ENCODE data around the gene MZT1. TPM values are rescaled to one million over a fixed set of nuclear protein-coding genes. Genes with fewer than 3 reads are reported as not detected.
"Not testable (repeated sequence)": the region's sequence is repeated elsewhere in the genome, so short reads cannot be mapped to it uniquely, and the experiment has no call there.

The MZT1 gene
- 1 to 10 TPM; 3.9 to 7.0 (median 4.1) TPM for polyA plus RNA-seq

DNA sequence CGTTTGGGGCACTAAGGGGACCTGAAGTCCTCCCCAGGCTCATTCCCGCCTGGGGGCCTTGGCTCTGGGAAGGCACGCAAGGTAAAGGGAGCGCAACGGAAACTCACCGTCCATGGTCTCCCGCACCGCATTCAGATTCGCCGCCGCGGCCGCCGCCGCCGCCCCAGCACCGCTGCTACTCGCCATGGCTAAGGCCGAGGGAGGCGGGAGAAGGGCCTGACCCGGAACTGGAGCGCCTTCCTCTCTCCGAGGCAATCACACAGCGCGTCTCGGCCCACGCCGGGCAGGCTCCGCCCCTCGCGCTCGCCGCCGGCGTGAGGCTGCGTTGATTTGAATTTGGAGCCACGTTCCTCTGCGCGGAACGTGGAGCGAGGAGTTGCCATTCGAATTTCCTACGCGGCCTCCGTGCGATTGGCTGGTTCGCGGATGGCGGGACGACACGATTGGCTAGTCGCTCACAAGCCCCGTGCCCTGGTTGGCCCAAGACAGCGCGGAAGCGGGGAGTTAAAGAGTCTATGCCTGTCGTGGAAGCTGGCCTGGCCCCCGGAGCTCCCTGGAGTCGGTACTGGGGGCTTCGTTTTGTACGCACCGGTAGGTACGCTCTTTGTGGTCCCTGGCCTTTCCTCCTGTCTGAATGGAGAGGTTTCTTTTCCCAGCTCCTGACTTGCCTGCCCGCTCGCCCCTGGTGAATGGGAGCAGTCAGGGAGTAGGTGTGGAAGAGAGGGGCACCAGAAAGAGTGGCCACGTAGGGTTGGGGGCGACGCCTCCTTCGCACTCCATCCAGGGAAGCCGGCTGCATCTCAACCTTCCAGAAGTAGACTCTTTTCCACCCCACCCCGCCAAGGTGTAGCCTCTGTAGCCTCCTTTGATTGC, at the start of gene MZT1, which contains the start of gene BORA:
TSS of gene MZT1 (minus strand) at position 213 of the 873 bp plus-strand sequence. CDS start at position 186, 27 bp downstream.
TSS of gene BORA (plus strand) at position 507 of the 873 bp plus-strand sequence. CDS start 1,018 bp downstream, outside the sequence.
- 0 to 1% (median 1%) methylated on average over 68 to 71 of the region's 71 CpGs for WGBS, 3 donors
- no peak within 1 kb of the TSS for H3K27ac ChIP-seq (ENCODE audit: low read depth, low read length)

- H3K27ac ChIP-seq (ENCODE audit: low read depth, low read length): no peak overlapping the region
- 88 to 91% (median 88%) methylated on average over 2 of the region's 2 CpGs for WGBS, 3 donors
Observed at GRCh38 chr13:72774019-72774418, 46.6 kb upstream of the MZT1 start.

- 57 to 70% (median 64%) methylated on average over 2 of the region's 2 CpGs for WGBS, 3 donors
- H3K27ac ChIP-seq (ENCODE audit: low read depth, low read length): no peak overlapping the region
Observed at GRCh38 chr13:72763411-72763810, 36.0 kb upstream of the MZT1 start.

GRCh38 chr13:72760189-72760588, 32.8 kb upstream of the MZT1 start:
- H3K27ac ChIP-seq (ENCODE audit: low read depth, low read length): no peak overlapping the region
- 63 to 95% (median 93%) methylated on average over 3 of the region's 3 CpGs for WGBS, 3 donors

GRCh38 chr13:72757792-72758535, 30.5 kb upstream of the MZT1 start:
- 71 to 73% (median 73%) methylated on average over 4 of the region's 4 CpGs for WGBS, 3 donors
- H3K27ac ChIP-seq (ENCODE audit: low read depth, low read length): no peak overlapping the region

- no peak overlapping the region for H3K27ac ChIP-seq (ENCODE audit: low read depth, low read length)
- WGBS, 3 donors: 92 to 95% (median 93%) methylated on average over 6 of the region's 6 CpGs
Observed at GRCh38 chr13:72754111-72754510, 26.7 kb upstream of the MZT1 start.

- H3K27ac ChIP-seq (ENCODE audit: low read depth, low read length): no peak overlapping the region
Observed at GRCh38 chr13:72751220-72751619, 23.8 kb upstream of the MZT1 start.

GRCh38 chr13:72745260-72745659, 17.8 kb upstream of the MZT1 start:
- WGBS, 3 donors: 82 to 88% (median 88%) methylated on average over 1 of the region's 1 CpG
- no peak overlapping the region for H3K27ac ChIP-seq (ENCODE audit: low read depth, low read length)

- no peak overlapping the region for H3K27ac ChIP-seq (ENCODE audit: low read depth, low read length)
- 59 to 71% (median 71%) methylated on average over 1 of the region's 1 CpG for WGBS, 3 donors
Observed at GRCh38 chr13:72740015-72740414, 12.6 kb upstream of the MZT1 start.

- H3K27ac ChIP-seq (ENCODE audit: low read depth, low read length): no peak overlapping the region
- 72 to 96% (median 86%) methylated on average over 3 of the region's 3 CpGs for WGBS, 3 donors
Observed at GRCh38 chr13:72737033-72737432, 9.6 kb upstream of the MZT1 start.

DNA sequence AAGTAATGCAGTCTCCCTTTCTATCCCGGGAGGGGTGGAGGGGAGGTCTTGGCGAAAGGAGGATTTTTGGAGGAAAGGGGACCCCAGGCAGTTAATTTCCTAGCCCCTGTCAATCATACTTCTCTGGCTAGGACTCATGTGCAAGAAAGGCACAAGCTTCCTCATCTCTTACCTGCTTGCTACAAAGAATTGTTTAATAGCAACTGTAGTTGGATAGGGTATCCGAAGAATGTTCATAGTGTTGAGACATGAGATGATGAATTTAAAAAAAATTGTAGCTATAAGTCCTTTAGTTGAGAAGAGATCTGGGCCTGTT, 819 bp upstream of the MZT1 start:
- 2 to 13% (median 4%) methylated on average over 3 of the region's 3 CpGs for WGBS, 3 donors
- no peak overlapping the region for H3K27ac ChIP-seq (ENCODE audit: low read depth, low read length)

- WGBS, 3 donors: 1 to 2% (median 1%) methylated on average over 47 to 49 of the region's 49 CpGs
- no peak overlapping the region for H3K27ac ChIP-seq (ENCODE audit: low read depth, low read length)
Observed at GRCh38 chr13:72726726-72727416, 558 bp downstream of the MZT1 start.

- H3K27ac ChIP-seq (ENCODE audit: low read depth, low read length): not testable (repeated sequence)
- WGBS, 3 donors: 86 to 94% (median 91%) methylated on average over 15 of the region's 15 CpGs
Observed at GRCh38 chr13:72726185-72726584, 1.2 kb downstream of the MZT1 start.

GRCh38 chr13:72716776-72717175, 10.7 kb downstream of the MZT1 start:
- no peak overlapping the region for H3K27ac ChIP-seq (ENCODE audit: low read depth, low read length)
- 63% methylated on average over 3 of the region's 3 CpGs for WGBS, 3 donors

GRCh38 chr13:72700509-72700908, 26.9 kb downstream of the MZT1 start:
- H3K27ac ChIP-seq (ENCODE audit: low read depth, low read length): no peak overlapping the region
- WGBS, 3 donors: 24 to 83% (median 33%) methylated on average over 1 of the region's 1 CpG

GRCh38 chr13:72698164-72698563, 29.3 kb downstream of the MZT1 start:
- WGBS, 3 donors: 53 to 68% (median 63%) methylated on average over 2 of the region's 2 CpGs
- H3K27ac ChIP-seq (ENCODE audit: low read depth, low read length): no peak overlapping the region

DNA sequence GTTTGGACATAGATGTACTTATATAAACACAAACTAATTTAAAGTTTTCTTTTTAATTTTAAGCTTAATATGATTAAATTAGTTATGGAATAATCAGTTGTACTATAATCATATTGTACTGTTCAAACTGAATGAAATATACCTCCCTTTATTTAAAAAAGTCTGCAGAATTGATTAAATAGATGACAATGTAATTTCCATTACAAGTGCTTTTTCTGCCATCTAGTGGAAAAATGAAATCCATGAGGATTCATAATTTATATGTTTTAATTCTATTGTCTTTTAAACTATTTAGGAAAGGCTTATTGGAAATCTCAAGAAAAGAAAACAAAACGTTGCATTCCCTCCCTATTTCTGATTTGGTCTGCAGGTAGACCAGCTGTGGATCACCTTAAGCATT, 30.9 kb downstream of the MZT1 start:
- no peak overlapping the region for H3K27ac ChIP-seq (ENCODE audit: low read depth, low read length)
- 6 to 11% (median 9%) methylated on average over 1 of the region's 1 CpG for WGBS, 3 donors

DNA sequence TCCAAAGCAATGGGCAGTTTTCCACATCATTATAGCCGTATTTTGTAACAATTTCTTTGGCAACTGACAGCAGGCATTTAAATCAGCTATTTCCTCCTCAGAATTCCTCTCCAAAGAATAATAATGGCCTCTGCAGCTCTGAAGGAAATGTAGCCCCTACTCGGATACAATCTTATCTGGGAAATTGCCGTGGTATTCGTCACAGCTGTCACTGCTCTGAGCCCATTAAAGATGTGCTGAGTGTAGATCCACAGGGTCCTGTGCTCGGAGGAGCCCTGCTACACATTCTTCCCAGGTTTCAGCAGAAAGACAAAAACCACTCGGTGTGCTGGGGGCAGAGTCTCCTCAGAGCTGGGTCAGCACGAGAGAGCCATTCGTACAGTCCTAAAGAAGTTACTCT, 33.1 kb downstream of the MZT1 start:
- WGBS, 3 donors: 51 to 61% (median 51%) methylated on average over 8 of the region's 8 CpGs
- no peak overlapping the region for H3K27ac ChIP-seq (ENCODE audit: low read depth, low read length)

GRCh38 chr13:72693832-72694231, 33.6 kb downstream of the MZT1 start:
- WGBS, 3 donors: 82 to 89% (median 84%) methylated on average over 5 of the region's 5 CpGs
- no peak overlapping the region for H3K27ac ChIP-seq (ENCODE audit: low read depth, low read length)

Measured in adipose tissue (tissue), 3 donors.